Measurements from ENCODE around the gene KRI1. TPM values are rescaled to one million over a fixed set of nuclear protein-coding genes. Genes with fewer than 3 reads are reported as not detected.

Gene KRI1
- total and polyA plus RNA-seq, 2 donors (not counting 3 experiments of a cell fraction or from before 2014, with no cell fraction given) = 6.7 to 25.7 TPM

DNA sequence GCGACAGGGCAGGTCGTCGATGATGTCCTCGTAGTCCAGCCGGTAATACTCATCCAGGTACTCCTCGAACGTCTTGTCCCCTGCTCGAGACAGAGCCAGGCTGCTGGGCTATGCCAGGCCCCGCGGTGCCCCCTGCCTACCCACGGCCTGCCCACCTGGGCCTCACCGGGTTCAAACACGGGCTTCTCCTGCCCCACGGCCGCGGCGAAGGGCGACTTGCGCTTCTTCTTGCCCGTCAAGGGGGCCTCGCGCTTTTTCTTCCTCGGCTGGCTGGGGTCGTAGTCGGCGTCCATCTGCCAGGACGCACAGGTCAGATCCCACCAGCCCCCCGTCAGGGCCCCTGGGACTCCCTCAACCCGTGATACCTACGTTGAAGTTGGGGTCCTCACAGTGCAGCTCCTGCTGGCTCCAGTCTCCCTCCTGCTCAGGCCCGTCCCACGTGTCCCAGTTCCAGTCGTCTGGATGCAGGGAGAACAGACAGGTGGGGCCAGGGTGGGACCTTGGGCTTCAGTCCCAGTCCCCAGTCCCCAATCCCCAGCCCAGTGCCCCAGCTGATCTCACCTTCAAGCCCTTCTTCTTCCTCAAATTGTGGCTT, 8.1 kb downstream of the KRI1 start:
- intact Hi-C loops (cut with micrococcal nuclease) = no loop called here
- Histone ChIP-seq H3K27me3 (ENCODE audit: control insufficient read depth in 2 of 2, insufficient read depth in 2 of 2, low read length in 2 of 2) (no peaks in the 10 kb centered on the region), H3K36me3 (ENCODE audit: control insufficient read depth in 2 of 2, extremely low read depth in 1 of 2, insufficient read depth in 2 of 2, low read length in 2 of 2) (peaks cover 7 to 35% of the 10 kb centered on the region in 2 experiments), H3K9ac (replicated peaks; ENCODE audit: extremely low read depth, insufficient read depth, low read length) (no peak overlapping the region), H3K9me1 (replicated peaks; ENCODE audit: control insufficient read depth, extremely low read depth, insufficient read depth, low read length) (no peaks in the 10 kb centered on the region), H3K4me3 (replicated peaks in 1 of 3; ENCODE audit: insufficient read depth in 1 of 3, low read depth in 1 of 3, low read length in 3 of 3) (no peak overlapping the region), H4K20me1 (replicated peaks; ENCODE audit: control insufficient read depth, extremely low read depth, insufficient read depth, low read length) (no peaks in the 10 kb centered on the region), H3K4me1 (ENCODE audit: control insufficient read depth, extremely low read depth, insufficient read depth, low read length) (no peaks in the 10 kb centered on the region), H3K79me2 (ENCODE audit: control insufficient read depth, insufficient read depth, low read length) (no peaks in the 10 kb centered on the region), H2AFZ (ENCODE audit: low read depth, low read length) (no peak overlapping the region), H3K27ac (ENCODE audit: insufficient read depth, low read depth, low read length) (no peak overlapping the region), H3K4me2 (ENCODE audit: insufficient read depth, low read length) (no peak overlapping the region), H3K9me3 (replicated peaks; ENCODE audit: control insufficient read depth, insufficient read depth, low read length) (no peaks in the 10 kb centered on the region)
- ChIA-PET POLR2A (no interaction called here), CTCF (interaction anchor here (1.3 kb wide), 1 partner anchor 74 kb away, joined by 3 read pairs; no protein-coding TSS in a partner anchor)
- dilution Hi-C loops (cut with MboI; ENCODE audit: extremely low pct_ligation_motif_present, low sequenced_read_pairs) = no loop called here
- BruUV-seq (replicated peaks) = no TSS peak
- TF ChIP-seq POLR2AphosphoS5 (IDR thresholded peaks at IDR 0.05; ENCODE audit: insufficient read depth, low read depth, low read length) (no peak), POLR2A (IDR thresholded peaks at IDR 0.05; ENCODE audit: low read depth, low read length) (no peak), EZH2 (IDR thresholded peaks at IDR 0.05; ENCODE audit: borderline replicate concordance, low read depth, low read length, severe bottlenecking) (no peak)
- TF ChIP-seq, protein P1, sequence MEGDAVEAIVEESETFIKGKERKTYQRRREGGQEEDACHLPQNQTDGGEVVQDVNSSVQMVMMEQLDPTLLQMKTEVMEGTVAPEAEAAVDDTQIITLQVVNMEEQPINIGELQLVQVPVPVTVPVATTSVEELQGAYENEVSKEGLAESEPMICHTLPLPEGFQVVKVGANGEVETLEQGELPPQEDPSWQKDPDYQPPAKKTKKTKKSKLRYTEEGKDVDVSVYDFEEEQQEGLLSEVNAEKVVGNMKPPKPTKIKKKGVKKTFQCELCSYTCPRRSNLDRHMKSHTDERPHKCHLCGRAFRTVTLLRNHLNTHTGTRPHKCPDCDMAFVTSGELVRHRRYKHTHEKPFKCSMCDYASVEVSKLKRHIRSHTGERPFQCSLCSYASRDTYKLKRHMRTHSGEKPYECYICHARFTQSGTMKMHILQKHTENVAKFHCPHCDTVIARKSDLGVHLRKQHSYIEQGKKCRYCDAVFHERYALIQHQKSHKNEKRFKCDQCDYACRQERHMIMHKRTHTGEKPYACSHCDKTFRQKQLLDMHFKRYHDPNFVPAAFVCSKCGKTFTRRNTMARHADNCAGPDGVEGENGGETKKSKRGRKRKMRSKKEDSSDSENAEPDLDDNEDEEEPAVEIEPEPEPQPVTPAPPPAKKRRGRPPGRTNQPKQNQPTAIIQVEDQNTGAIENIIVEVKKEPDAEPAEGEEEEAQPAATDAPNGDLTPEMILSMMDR (IDR thresholded peaks at IDR 0.05; ENCODE audit: extremely low read depth in 1 of 2, insufficient read depth in 1 of 2, low read depth in 1 of 2, low read length in 2 of 2) = no peak
- TF ChIP-seq, protein P2, sequence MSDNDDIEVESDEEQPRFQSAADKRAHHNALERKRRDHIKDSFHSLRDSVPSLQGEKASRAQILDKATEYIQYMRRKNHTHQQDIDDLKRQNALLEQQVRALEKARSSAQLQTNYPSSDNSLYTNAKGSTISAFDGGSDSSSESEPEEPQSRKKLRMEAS (IDR thresholded peaks at IDR 0.05; ENCODE audit: insufficient read depth, insufficient read length) = no peak
- DNase-seq (ENCODE audit: low read depth, low spot score) (no peak), FAIRE-seq (no peak)

DNA sequence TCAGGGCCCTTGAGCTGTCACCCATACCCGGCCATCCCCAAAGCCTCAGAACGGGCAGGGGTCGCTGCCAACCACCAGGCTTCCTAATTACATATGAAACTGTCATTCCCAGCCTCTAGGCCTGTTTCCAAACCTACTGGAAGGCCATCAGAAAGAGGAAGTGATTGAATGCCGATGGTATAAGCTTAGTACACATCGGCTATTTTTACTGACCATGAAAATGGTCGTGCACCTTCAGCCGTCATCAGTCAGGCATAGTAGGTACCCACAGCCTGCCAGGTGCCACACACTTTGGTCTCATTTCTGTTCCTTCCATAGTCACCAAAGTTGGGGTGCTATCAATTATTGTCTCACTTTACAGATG, 10.2 kb downstream of the KRI1 start:
- no peaks in the 10 kb centered on the region for H3K79me2 ChIP-seq (ENCODE audit: control insufficient read depth, insufficient read depth, low read length)
- DNase-seq (ENCODE audit: low read depth, low spot score) (no peak), FAIRE-seq (no peak)
- H3K9me1 ChIP-seq (replicated peaks; ENCODE audit: control insufficient read depth, extremely low read depth, insufficient read depth, low read length) = no peaks in the 10 kb centered on the region
- dilution Hi-C loops (cut with MboI; ENCODE audit: extremely low pct_ligation_motif_present, low sequenced_read_pairs) = no loop called here
- no peaks in the 10 kb centered on the region for H3K4me1 ChIP-seq (ENCODE audit: control insufficient read depth, extremely low read depth, insufficient read depth, low read length)
- H4K20me1 ChIP-seq (replicated peaks; ENCODE audit: control insufficient read depth, extremely low read depth, insufficient read depth, low read length) = no peaks in the 10 kb centered on the region
- no TSS peak for BruUV-seq (replicated peaks)
- TF ChIP-seq POLR2AphosphoS5 (IDR thresholded peaks at IDR 0.05; ENCODE audit: insufficient read depth, low read depth, low read length) = no peak
- no peak for TF ChIP-seq EZH2 (IDR thresholded peaks at IDR 0.05; ENCODE audit: borderline replicate concordance, low read depth, low read length, severe bottlenecking)
- TF ChIP-seq GATA2 (IDR thresholded peaks at IDR 0.05; ENCODE audit: insufficient read depth, insufficient read length, low read depth, low read length) = no peak
- TF ChIP-seq, protein P1 (IDR thresholded peaks at IDR 0.05; ENCODE audit: extremely low read depth in 1 of 2, insufficient read depth in 1 of 2, low read depth in 1 of 2, low read length in 2 of 2) = no peak
- no peak for TF ChIP-seq MYC (IDR thresholded peaks at IDR 0.05; ENCODE audit: low read depth, low read length)
- no peak for TF ChIP-seq POLR2A (IDR thresholded peaks at IDR 0.05; ENCODE audit: low read depth, low read length)
- no peak for TF ChIP-seq FOS (IDR thresholded peaks at IDR 0.05; ENCODE audit: borderline replicate concordance, insufficient read depth, low read length)
- no peaks in the 10 kb centered on the region for H3K9me3 ChIP-seq (replicated peaks; ENCODE audit: control insufficient read depth, insufficient read depth, low read length)
- no peaks in the 10 kb centered on the region for H3K27me3 ChIP-seq (ENCODE audit: control insufficient read depth in 2 of 2, insufficient read depth in 2 of 2, low read length in 2 of 2)
- peaks cover 7 to 42% of the 10 kb centered on the region in 2 experiments for H3K36me3 ChIP-seq (ENCODE audit: control insufficient read depth in 2 of 2, extremely low read depth in 1 of 2, insufficient read depth in 2 of 2, low read length in 2 of 2)
- CTCF ChIA-PET = interaction anchor here (0.8 to 1.4 kb wide), 6 partner anchors 11 to 144 kb away, joined by 3 to 6 read pairs (median 4); partner anchors contain the start of gene KRI1
- POLR2A ChIA-PET = no interaction called here
- H3K4me2 ChIP-seq (ENCODE audit: insufficient read depth, low read length) = no peak overlapping the region
- no peak overlapping the region for H3K9ac ChIP-seq (replicated peaks; ENCODE audit: extremely low read depth, insufficient read depth, low read length)
- no peak overlapping the region for H2AFZ ChIP-seq (ENCODE audit: low read depth, low read length)
- no peak overlapping the region for H3K4me3 ChIP-seq (replicated peaks in 1 of 3; ENCODE audit: insufficient read depth in 1 of 3, low read depth in 1 of 3, low read length in 3 of 3)
- no peak overlapping the region for H3K27ac ChIP-seq (ENCODE audit: insufficient read depth, low read depth, low read length)
- intact Hi-C loops (cut with micrococcal nuclease) = no loop called here
